Neural progenitor cell (in vitro differentiated cells): ENCODE results near the gene SLC45A1. TPM values are rescaled to one million over a fixed set of nuclear protein-coding genes. Genes with fewer than 3 reads are reported as not detected.

Experiments used
- DNase-seq: peaks from one replicate; pipeline ENCODE4 v3.0.0-alpha.2; 2016; ENCODE audit warnings: low spot score
- H2AFZ ChIP-seq: fragments of 200-600 bp; sonication (generic); replicated peaks from 2 replicates; pipeline ENCODE4 v1.6.1; 2016; ENCODE audit warnings: antibody characterized with exemption
- H3F3A ChIP-seq: fragments of 200-600 bp; sonication (generic); 2 replicates; pipeline ENCODE4 v1.6.1; 2016; ENCODE audit warnings: antibody characterized with exemption, low read depth
- H3K27ac ChIP-seq: fragments of 200-600 bp; sonication (generic); 2 replicates; pipeline ENCODE4 v1.5.1; 2016; ENCODE audit warnings: mild to moderate bottlenecking
- H3K27me3 ChIP-seq: fragments of 200-600 bp; sonication (generic); 2 replicates; pipeline ENCODE4 v1.6.1; 2016; ENCODE audit warnings: mild to moderate bottlenecking, moderate library complexity
- H3K36me3 ChIP-seq: fragments of 200-600 bp; sonication (generic); 2 replicates; pipeline ENCODE4 v1.5.1; 2016
- H3K4me1 ChIP-seq: fragments of 200-600 bp; sonication (generic); 2 replicates; pipeline ENCODE4 v1.6.1; 2016; ENCODE audit warnings: mixed run types
- H3K4me2 ChIP-seq: fragments of 200-600 bp; sonication (generic); 2 replicates; pipeline ENCODE4 v1.6.1; 2016
- H3K4me3 ChIP-seq: fragments of 200-600 bp; sonication (generic); 2 replicates; pipeline ENCODE4 v1.5.1; 2016
- H3K79me2 ChIP-seq: fragments of 200-600 bp; sonication (generic); 2 replicates; pipeline ENCODE4 v1.6.1; 2016; ENCODE audit warnings: low read depth
- H3K9ac ChIP-seq: fragments of 200-600 bp; sonication (generic); 2 replicates; pipeline ENCODE4 v1.6.1; 2016
- H3K9me3 ChIP-seq: fragments of 200-600 bp; sonication (generic); 2 replicates; pipeline ENCODE4 v1.5.1; 2016; ENCODE audit warnings: low read depth
- H4K20me1 ChIP-seq: fragments of 200-600 bp; sonication (generic); 2 replicates; pipeline ENCODE4 v1.6.1; 2016; ENCODE audit warnings: low read depth
- H3K27ac Mint-ChIP-seq: 3 replicates; pipeline ENCODE4 v1.8.0; 2021; ENCODE audit warnings: mixed read lengths
- H3K27me3 Mint-ChIP-seq: 2 replicates; pipeline ENCODE4 v1.8.0; 2022; ENCODE audit warnings: low read depth, mild to moderate bottlenecking, inconsistent platforms, moderate library complexity, mixed read lengths; ENCODE audit not compliant: insufficient read depth
- H3K36me3 Mint-ChIP-seq: 3 replicates; pipeline ENCODE4 v1.8.0; 2021; ENCODE audit warnings: mixed read lengths
- H3K4me1 Mint-ChIP-seq: 3 replicates; pipeline ENCODE4 v1.8.0; 2021; ENCODE audit warnings: mixed read lengths
- H3K4me3 Mint-ChIP-seq: 3 replicates; pipeline ENCODE4 v1.8.0; 2021; ENCODE audit warnings: mild to moderate bottlenecking, moderate library complexity, mixed read lengths
- H3K9me3 Mint-ChIP-seq: 3 replicates; pipeline ENCODE4 v1.8.0; 2020; ENCODE audit warnings: mixed read lengths
- EZH2 ChIP-seq: fragments of 200-600 bp; sonication (generic); IDR thresholded peaks from 2 replicates; pipeline ENCODE4 v1.6.1; 2017; ENCODE audit warnings: antibody characterized with exemption, mild to moderate bottlenecking, moderate library complexity
- EZH2phosphoT487 ChIP-seq: fragments of 200-600 bp; sonication (generic); IDR thresholded peaks from 2 replicates; pipeline ENCODE4 v1.6.1; 2017; ENCODE audit warnings: antibody characterized with exemption
- total RNA-seq: library from RNA; depleted of rRNA; stranded (reverse); fragments of >200 nt; gene quantifications from 2 replicates; pipeline ENCODE4 v1.2.3, GENCODE V29; 2015; ENCODE audit warnings: low replicate concordance
- TF ChIP-seq, protein P1 (sequence below): fragments of 200-600 bp; sonication (generic); IDR thresholded peaks from 2 replicates; pipeline ENCODE4 v1.5.1; 2017; ENCODE audit warnings: antibody characterized with exemption, mild to moderate bottlenecking

SLC45A1 gene
- total RNA-seq, 1 donor from 2014 or later = 1.1 TPM

DNA sequence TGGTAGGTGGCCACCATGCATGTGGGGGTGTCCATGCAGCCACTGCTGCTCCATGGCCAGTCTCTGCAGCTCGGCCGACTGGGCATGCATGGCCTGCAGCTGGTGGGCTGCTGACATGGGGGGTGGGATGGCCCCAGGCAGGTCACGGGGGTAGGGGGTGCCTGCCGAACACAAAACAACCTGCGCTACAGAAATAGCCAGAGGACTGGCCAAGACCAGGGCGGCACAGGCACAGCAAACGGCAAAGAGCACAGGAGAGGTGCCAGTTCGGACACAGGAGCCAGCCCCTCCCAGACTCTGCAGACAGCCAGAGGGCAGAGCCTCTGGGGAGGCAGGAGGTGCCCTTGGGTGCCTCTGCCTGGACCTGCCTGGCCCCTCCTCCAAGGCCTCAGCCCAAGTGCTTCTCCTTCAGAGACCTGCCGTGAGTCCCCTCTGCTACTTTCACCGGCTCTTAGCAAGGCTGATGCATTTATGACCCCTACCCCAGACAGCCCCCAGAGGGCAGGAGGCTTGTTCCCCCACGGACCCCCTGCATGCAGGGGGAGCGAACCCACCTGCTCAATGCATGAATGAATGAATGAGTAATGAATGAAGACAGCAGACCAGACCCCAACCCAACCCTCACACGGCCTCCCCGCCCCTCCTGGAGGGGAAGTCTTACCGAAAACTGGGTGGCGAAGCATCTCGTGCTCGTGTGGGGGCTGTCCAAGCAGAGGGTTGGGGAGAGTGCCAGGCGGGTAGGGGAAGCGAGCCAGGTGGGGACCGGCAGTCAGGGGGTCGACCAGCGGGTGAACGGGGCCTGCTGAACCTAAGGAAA lies 37.7 kb downstream of the SLC45A1 start:
- Histone ChIP-seq H3K36me3 (no peaks in the 10 kb centered on the region), H3K27ac (no peak overlapping the region), H3F3A (peaks cover 28% of the 10 kb centered on the region), H2AFZ (no peak overlapping the region), H4K20me1 (peaks cover 25% of the 10 kb centered on the region), H3K4me1 (no peaks in the 10 kb centered on the region), H3K9me3 (no peaks in the 10 kb centered on the region), H3K79me2 (no peaks in the 10 kb centered on the region), H3K4me2 (no peak overlapping the region), H3K9ac (no peak overlapping the region), H3K27me3 (no peaks in the 10 kb centered on the region), H3K4me3 (no peak overlapping the region)
- Mint-ChIP-seq H3K27ac (no peak overlapping the region), H3K4me1 (peaks cover 10% of the 10 kb centered on the region), H3K9me3 (no peaks in the 10 kb centered on the region), H3K36me3 (peaks cover 40% of the 10 kb centered on the region), H3K4me3 (peak overlapping the region; percentile 62), H3K27me3 (peaks cover 16% of the 10 kb centered on the region)
- DNase-seq = no peak
- TF ChIP-seq, protein P1, sequence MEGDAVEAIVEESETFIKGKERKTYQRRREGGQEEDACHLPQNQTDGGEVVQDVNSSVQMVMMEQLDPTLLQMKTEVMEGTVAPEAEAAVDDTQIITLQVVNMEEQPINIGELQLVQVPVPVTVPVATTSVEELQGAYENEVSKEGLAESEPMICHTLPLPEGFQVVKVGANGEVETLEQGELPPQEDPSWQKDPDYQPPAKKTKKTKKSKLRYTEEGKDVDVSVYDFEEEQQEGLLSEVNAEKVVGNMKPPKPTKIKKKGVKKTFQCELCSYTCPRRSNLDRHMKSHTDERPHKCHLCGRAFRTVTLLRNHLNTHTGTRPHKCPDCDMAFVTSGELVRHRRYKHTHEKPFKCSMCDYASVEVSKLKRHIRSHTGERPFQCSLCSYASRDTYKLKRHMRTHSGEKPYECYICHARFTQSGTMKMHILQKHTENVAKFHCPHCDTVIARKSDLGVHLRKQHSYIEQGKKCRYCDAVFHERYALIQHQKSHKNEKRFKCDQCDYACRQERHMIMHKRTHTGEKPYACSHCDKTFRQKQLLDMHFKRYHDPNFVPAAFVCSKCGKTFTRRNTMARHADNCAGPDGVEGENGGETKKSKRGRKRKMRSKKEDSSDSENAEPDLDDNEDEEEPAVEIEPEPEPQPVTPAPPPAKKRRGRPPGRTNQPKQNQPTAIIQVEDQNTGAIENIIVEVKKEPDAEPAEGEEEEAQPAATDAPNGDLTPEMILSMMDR = no peak
- TF ChIP-seq EZH2phosphoT487 (no peak), EZH2 (no peak)

DNA sequence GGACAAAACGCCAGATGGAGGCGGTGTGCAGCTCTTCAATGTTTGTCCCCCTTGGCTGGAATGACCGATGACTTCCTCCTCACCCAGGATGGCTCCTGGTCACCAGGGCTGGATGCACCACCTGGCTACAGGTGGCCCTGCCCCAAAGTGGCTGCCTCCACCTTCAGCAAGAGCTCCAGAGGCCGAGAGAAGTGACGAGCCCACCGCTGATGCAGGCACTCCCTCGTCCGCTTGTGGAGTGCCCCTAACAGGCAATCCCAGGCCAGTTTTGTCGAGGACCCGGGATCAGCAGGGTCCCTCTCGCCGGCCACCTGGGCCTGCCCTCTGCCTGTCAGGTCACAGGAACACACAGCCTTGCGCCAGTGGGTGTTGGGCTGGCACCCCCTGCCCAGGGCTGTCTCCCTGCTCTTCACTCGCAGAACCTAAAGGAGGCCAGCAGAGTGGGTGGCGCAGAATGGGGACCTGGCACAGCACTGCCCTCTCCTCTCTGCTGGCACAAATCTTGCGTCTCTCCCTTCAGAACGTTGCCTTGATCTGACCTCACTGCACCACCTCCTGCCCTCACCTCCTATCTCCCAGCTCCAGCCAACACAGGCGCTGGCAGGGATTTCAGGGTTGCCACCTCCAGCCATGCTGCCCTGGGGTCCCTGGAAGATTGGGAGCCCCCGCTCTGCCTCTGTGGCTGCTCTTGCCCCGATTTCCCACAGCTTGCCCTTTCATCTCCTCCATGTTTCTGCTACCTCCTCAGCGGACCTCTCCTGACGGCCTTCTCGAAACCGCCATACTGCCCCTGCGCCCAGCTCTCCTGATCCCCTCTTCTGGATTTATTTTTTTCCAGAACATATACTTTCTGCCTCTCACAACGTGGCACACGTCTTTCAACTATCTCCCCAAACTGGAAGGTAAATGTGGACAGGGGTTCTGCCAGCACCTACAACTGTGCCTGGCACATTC lies 38.6 kb downstream of the SLC45A1 start:
- H2AFZ ChIP-seq = no peak overlapping the region
- H3K9me3 Mint-ChIP-seq = no peaks in the 10 kb centered on the region
- no peak overlapping the region for H3K4me3 ChIP-seq
- DNase-seq = no peak
- peak overlapping the region; percentile 3 for H3K27ac Mint-ChIP-seq
- no peak for TF ChIP-seq EZH2
- no peak for TF ChIP-seq EZH2phosphoT487
- TF ChIP-seq, protein P1 = no peak
- H3K36me3 ChIP-seq = no peaks in the 10 kb centered on the region
- no peaks in the 10 kb centered on the region for H3K9me3 ChIP-seq
- peaks cover 28% of the 10 kb centered on the region for H3F3A ChIP-seq
- peaks cover 25% of the 10 kb centered on the region for H4K20me1 ChIP-seq
- H3K27me3 ChIP-seq = no peaks in the 10 kb centered on the region
- H3K4me1 ChIP-seq = no peaks in the 10 kb centered on the region
- no peak overlapping the region for H3K9ac ChIP-seq
- no peak overlapping the region for H3K4me2 ChIP-seq
- H3K4me1 Mint-ChIP-seq = peaks cover 10% of the 10 kb centered on the region
- H3K36me3 Mint-ChIP-seq = peaks cover 42% of the 10 kb centered on the region
- no peak overlapping the region for H3K4me3 Mint-ChIP-seq
- H3K27me3 Mint-ChIP-seq = peaks cover 11% of the 10 kb centered on the region
- no peaks in the 10 kb centered on the region for H3K79me2 ChIP-seq
- H3K27ac ChIP-seq = no peak overlapping the region

DNA sequence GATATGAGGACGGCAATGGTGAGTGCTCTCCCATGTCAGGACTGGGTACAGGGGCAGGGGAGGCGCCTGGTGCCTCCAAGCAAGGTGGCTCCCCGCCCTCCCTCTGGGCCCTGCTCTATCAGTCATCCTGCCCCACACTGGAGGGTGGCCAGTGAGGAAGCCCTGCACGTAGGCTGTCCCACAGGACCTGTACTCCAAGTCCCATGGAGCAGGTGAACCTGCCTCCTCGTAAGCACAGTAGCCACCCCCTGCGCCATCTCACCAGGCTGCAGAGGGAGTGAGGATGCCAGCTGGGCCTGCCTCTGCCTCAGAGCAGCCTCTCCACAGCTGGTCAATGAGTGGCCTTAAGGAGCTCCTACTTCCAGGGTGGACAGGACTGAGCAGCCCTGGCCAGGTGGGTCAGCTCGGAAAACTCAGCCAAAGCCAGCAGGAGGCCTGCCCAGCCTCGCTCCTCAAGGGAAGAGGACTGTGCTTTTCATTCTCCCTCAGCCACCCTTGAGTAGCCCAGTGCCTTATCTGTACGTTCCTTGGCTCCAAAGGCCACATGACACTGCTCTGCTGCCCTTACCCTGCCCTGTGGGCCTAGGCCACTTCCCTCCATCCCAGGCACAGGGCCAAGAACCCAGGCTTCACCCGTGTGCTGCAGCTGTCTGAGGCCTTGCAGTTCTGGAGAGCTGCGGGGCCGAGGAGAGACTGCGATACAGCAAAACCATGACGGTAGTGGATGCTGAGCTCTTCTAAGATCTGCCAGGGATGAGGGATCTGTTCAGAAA lies 39.6 kb downstream of the SLC45A1 start:
- H3K4me1 Mint-ChIP-seq = peaks cover 15% of the 10 kb centered on the region

More for the DNA sequence above, 39.6 kb downstream of the SLC45A1 start:
- H3K79me2 ChIP-seq = no peaks in the 10 kb centered on the region
- H2AFZ ChIP-seq = no peak overlapping the region
- Mint-ChIP-seq H3K9me3 (no peaks in the 10 kb centered on the region), H3K27ac (no peak overlapping the region), H3K36me3 (peaks cover 44% of the 10 kb centered on the region), H3K27me3 (peaks cover 11% of the 10 kb centered on the region), H3K4me3 (no peak overlapping the region)
- H3K4me1 ChIP-seq = no peaks in the 10 kb centered on the region
- no peak overlapping the region for H3K4me2 ChIP-seq
- H3K4me3 ChIP-seq = no peak overlapping the region
- H3K27me3 ChIP-seq = no peaks in the 10 kb centered on the region
- peaks cover 25% of the 10 kb centered on the region for H4K20me1 ChIP-seq
- no peak overlapping the region for H3K9ac ChIP-seq
- no peaks in the 10 kb centered on the region for H3K36me3 ChIP-seq
- H3K27ac ChIP-seq = no peak overlapping the region
- peaks cover 26% of the 10 kb centered on the region for H3F3A ChIP-seq
- no peaks in the 10 kb centered on the region for H3K9me3 ChIP-seq
- TF ChIP-seq, protein P1 = no peak
- TF ChIP-seq EZH2 = no peak
- TF ChIP-seq EZH2phosphoT487 = no peak
- no peak for DNase-seq
